Effector CD4-positive, alpha-beta T cell (primary cell): ENCODE data around the gene FLT1.

Experiments
- DNase-seq: peaks from one replicate; pipeline ENCODE4 v3.0.0-alpha.2; 2020

The FLT1 gene

GRCh38 chr13:28528388-28528787, 33.5 kb upstream of the FLT1 start:
- DNase-seq = no peak

DNA sequence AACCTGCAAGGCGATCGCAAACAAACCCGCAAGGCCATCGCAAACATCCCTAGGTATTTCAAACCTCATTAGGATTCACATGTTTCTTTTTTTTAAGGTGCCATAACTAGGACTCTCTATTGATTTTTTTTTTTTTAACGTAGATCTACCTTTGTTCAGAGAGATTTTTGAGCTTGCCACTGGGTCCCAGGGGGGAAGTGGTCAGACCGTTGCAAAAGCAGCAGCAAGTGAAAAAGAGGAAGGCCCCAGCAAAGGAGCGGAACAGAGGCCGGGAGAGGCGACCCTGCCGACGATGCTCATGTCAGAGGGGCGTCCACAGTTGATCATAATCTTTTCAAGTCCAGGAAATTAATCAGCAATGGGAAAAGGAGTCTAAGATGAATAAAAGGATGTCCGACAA, 32.7 kb upstream of the FLT1 start:
- no peak for DNase-seq

DNA sequence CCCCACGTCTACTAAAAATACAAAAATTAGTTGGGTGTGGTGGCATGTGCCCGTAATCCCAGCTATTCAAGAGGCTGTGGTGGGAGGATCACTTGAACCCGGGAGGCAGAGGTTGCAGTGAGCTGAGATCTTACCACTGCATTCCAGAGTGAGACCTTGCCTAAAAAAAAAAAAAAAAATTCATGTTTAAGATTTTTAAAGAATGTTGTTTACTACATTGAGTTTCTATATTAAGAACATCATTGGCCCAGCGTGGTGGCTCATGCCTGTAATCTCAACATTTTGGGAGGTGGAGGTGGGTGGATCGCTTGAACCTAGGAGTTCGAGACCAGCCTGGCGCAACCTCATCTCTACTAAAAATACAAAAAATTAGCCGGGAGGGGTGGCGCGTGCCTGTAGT, 31.9 kb upstream of the FLT1 start:
- no peak for DNase-seq

DNA sequence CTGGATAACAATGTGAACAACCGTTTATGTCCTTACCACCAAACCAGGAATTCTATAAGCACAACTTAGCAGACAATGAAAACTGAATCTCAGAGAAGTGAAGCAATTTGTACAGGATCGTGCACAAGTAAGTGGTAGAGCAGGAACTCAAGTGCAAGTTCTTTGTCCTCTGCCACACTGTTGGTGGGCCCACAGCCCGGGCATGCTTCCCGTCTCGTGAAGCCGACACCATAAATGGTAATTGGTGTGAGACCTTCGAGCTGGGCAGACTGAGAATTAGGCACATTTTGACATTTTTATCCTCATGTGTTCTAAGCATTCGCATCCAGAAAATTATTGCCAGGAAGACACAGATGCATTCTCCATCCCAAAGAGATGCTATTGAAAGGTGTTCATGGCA, 27.9 kb upstream of the FLT1 start:
- DNase-seq = no peak

DNA sequence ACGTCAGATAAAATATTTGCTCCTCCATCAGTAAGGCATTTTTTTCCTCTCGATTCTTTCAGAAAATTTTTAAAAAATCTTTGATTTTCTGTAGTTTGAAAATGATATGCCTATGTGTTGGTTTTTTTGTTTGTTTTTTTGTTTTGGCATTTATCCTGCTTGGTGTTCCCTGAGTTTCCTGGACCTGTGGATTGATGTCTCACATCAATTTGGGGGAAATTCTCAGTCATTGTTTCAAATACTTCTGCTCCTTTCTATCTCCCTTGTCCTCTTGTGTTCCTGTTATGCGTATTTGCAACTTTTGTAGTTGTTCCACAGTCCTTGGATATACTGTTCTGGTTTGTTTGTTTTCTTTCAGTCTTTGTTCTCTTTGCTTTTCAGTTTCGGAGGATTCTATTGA, 18.8 kb upstream of the FLT1 start:
- no peak for DNase-seq

DNA sequence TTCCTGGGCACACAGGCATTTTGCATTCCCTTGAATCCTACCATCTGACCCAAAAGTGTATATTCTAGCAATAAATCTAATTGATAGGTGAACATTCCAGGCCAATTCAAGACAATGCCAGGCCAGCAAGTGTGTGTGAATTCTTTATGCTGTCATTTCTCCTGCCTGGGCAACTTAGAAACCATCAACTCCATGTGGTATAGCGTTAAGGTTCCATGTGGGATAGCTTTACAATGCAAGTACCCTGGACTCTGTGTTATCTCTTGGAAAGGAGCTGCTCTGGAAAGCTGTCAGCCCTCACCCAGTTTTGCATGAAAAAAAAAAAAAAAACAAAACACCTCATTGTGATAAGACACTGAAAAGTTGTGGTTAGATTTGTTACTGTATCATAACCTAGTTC, 15.6 kb upstream of the FLT1 start:
- DNase-seq = no peak

DNA sequence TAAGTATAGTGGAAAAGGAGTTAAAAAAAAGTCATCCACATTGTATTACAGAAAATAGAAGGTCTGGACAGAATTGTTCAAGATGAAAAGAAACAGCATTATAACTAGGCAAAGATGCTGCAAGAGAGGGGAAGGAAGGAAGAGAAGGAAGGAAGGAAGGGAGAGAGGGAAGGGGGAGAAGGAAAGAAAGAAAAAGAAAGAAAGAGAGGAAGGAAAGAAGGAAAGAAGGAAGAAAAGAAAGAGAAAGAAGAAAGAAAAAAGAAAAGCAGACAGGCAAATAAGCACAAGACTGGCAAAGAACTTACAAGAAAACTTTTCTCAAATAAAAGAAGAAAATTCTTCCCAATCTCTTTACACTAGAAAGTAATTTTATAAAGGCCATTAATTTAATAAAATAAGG, 15.1 kb upstream of the FLT1 start:
- DNase-seq = no peak

DNA sequence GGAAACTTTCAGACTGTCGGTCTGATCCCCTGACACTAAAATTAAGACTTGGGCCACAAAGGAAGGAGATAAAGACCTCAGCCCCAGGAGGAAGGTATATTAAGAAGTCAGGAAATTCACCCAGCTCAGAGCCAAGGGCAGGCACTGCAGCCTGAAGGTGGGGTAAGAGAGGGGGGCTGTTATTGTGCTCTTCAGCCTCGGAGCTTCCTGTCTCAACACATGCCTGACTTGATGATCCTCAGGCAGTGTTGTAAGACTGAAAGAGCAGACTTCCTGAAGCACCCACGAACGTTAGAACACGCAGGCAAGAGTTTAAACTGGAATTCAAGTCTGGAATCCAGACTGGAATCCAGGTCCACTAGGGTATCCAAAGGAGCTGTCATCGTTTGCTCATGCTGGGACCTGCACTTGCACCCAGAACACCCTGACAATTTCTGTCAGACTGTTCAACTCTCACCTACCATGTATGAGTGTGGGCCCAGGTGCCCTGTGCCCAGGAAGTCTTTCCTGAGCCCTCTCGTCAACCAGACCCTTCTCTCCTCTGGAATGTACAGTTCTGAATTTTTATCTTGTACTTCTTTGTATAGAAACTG, 10.7 kb upstream of the FLT1 start:
- DNase-seq = no peak

- no peak for DNase-seq
Observed at GRCh38 chr13:28503182-28503967, 8.4 kb upstream of the FLT1 start.

DNA sequence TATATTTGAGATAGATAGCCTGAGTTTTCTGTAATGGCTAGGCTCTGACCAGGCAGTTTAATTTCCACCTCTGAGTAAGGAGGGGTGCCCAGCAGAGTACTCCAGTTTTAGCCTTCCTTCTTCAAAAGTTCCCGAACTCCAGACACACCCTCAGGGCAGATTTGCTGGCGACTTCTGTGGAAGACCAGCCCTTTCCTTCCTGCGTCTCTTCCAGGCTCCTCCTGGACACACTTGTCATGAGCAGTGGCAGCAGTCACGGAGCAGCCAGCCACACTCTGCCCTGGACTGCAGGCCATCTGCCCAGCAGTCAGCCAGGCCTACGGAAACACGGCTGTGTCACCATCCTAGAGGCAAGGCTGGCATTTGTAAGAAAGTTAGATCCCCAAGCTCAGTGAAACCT, 6.6 kb upstream of the FLT1 start:
- DNase-seq = no peak

DNA sequence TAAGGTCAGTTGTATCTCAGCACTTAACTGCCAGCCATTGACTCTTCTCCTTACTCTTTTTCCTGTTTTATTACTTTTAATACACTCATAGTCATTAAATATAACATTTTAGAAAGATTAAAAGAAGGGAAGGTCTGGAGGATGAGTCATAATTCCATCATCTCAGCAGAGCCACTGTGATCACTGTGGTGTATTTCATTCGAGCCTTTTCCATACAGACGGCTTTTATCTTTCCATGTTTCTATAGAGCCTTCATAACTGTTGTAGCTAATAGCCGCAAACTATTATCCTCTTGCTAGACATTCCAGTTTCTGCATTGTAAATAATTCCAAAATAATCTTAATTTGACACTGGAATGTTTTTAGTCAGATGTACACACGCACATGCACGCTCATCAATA, 4.7 kb upstream of the FLT1 start:
- DNase-seq = no peak

DNA sequence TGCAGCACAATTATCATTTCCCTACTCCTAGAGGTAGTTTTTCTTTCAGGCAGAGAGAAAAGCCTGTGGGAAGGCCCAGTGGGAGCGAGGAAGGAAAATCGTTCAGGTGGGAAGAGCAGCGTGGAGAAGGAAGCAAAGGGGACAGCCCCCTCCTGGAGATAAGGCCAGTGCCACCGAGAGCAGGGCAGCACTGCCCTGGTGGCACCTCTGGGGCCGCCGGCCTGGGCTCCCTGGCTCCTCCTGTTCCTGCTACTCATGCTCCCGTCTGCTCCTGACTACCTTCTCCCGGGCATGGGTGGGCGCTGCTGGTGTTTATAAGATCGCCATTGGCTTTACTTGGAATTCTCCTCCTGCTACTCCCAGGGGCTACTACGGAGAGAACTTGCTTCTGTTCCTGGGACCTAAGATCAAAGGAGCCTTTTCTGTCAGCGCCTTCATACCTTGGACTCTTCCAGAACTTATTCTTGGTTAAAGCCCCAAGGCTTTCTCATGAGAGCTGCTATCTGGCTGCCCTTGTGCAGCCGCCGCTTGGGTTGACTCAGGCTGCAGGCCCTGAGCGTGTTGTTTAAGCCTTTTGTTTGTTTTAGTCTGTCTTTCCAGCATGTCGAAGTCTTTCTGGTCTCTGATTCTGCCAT, 3.7 kb upstream of the FLT1 start:
- no peak for DNase-seq

DNA sequence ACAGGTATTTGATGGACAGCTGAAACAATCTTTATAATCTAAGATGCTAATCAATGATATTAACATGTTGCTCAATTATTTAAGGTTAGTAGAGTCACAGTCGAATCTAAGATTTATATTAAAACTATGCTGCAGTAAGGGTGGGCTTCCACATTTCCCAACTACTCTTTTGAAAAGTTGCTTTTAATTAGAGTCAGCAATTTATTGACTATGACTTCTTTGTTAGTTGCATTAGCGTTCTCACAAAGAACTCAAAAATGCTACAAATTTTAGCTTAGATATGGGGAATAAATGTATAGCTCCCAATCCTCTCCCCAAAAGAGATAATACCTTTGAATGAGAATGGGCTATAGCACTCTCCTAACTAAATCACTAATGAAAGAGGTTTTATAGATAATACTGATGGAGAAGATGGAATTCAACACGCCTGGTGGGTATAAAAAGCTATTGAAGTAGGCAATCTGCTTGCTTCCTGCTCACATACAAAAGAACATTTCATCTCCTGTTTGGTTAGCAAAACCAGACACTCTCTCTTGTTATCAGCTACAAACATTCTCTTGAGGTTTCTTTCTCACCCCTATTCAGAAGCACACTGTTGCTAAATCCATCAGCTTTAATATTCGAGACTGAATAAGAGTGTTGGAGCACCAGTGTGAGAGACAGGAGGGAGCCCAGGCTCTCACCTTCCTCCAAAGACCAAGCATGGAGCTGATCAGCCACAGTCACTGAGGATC, 2.4 kb upstream of the FLT1 start:
- no peak for DNase-seq

GRCh38 chr13:28496188-28496564, 1.2 kb upstream of the FLT1 start:
- no peak for DNase-seq

DNA sequence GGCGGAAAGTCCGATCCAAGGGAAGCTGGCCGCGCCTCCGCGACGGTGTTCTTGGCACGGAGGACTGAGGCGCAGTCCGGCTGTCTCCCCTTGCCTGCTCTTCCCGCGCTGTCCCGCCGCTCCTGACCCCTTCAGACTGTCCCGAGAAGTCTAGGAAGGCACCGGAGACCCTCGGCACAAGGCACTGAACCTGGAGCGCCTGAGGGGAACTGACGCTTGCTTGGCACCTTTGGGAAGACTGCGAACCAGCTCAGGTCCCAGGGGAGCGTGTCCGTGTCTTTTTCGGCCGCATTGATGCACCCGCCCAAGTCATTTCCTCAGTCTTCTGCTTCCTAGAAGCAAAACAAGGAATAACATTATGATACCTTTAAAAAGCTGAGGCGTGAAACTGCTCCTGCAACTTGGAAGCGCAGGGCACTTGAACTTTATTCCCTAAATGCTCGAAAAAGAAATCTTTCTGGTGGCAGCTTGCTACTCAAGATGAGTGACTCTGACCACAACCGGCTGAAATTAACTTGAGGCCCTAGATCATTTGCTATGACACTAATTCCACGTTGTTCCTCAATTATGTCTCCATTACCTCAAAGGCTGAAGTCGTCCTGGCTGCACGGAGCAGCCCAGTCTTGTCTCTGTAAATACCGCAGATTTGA, 735 bp upstream of the FLT1 start:
- DNase-seq = no peak

GRCh38 chr13:28494504-28494777, 487 bp downstream of the FLT1 start:
- DNase-seq = no peak

DNA sequence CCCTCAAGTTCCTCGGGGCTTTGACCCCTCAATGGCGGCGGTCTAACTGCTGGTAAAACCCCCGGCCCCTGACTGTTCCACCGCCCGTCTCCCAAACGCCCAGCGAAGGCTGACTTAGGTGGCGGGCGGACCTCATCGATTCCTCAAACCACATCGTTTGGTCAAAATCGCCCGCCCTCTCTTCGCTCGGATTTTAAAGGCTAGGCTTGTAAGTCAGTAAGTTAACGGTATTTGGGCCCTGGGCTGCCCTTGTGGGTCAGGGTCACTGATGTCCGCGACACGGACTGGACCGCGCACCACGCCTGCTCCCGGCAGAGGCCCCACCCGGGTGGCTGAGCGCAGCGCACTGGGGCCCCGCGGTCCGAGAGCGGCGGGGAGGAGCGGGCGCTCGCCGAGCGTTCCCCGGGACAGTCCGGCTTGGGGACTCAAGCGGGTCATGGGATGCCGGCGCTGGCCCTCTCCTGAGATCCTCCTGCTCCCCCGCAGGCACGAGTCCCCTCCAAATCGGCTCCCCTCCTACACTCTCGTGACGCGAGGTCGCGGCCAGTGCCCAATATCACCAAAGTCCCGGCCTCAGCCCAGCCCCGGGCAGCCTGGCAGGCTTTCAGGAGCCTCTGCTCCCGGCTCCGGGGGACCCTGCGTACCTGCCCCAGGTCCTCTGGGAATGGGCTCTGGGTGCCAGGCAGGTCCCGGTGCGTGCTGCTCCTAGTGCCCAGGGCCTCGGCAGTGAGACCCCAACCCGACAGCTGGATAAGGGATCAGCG, 1.0 kb downstream of the FLT1 start:
- DNase-seq = no peak

DNA sequence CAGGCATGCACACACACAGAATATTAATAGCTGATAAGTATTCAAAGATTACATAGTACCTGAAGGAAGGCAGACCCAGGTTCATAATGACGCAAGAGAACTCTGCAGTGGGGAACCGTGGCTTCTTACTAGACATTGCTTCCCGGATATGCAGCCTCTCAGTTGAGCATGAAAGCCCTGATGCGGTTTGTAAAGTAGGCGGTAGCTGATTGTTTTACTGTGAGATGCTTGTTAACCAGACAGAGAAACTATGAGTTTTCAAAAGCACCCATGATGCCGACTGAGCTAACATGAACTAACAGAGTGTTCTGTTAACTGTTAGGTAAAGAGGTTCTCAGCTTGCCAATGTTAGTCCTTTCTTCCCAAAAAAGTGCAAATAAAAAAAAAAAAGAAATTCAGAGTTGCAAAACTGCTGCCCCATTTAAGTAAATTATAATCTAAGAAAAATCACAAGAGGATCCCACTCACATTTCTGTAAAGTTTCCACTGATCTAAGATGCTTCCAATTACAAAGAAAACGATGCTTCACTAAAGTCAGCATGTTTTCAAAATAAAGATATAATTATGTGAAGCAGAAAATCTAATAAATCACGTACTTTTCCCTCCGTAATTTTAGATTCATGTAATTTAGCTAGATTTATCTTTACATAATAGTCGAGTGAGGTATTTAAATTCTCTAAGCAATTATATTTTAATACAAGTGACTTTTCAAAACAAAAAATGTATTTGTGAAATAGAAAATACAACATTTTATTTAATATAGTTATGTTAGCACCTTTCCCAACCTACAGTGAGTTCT, 2.2 kb downstream of the FLT1 start:
- peak; percentile 17 for DNase-seq

GRCh38 chr13:28490061-28490460, 4.9 kb downstream of the FLT1 start:
- DNase-seq = no peak

- no peak for DNase-seq
Observed at GRCh38 chr13:28489524-28489931, 5.4 kb downstream of the FLT1 start.

DNA sequence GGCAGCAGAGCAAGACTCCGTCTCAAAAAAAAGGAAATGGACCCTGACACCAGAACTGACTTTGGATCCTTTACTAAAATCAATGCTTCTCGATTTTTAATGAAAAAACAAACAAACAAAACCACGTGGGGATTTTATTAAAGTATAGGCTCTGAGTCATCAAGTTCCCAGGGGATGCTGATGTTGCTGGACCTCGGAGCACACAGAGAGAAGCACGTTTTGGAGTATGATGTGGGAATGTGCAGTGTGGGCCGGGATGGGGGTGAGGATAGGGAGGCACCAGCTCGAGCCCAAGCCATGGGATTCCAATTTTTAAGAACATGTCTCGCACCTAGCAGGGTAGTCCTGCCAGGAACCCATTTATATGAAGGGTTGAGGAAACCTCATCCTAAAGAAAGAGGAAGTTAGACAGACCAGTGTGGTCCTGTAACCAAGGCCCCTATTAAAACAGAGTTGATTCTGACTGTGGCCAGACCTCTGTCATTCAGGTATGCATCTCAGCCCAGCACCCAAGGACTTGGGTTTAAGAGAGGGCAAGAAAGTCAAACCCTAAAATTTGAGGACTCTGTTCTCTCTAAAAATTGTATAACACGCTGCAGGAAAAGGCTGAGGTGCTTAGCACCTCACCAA, 6.4 kb downstream of the FLT1 start:
- DNase-seq = no peak
